ENCODE results near the gene FER1L5.

DNA sequence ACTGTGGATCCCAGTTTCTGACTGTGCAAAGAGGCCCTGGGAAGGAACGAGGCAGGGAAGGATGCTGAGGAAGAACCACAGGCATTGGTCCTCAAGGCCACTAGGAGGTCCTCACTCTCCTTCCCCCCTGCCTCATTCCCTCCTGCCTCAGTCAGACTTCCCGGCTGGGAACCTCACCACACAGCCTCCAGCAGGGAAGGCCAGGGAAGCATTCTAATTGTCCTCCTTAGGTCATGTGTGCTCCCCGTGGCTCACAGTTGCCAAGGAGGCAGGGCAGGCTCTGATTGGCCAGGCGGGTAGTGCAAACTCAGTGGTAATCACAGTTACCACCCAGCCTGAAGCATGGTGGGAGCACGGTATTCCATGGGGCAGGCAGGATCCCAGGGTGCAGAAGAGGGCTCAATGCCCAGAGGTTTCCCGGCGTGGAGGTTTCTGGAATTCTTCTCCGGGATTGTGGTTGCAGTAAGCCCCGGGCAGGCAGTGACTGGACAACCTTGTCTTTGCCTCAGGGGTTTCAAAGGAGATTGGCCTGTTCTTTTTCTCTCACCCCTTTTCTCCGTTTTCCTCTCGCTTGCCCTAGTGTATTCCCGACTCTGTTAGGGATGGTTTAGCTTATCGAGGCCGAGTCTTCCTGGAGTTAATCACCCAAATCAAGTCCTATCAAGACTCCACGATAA lies 27.1 kb downstream of the FER1L5 start:
- TF ChIP-seq, protein P1, sequence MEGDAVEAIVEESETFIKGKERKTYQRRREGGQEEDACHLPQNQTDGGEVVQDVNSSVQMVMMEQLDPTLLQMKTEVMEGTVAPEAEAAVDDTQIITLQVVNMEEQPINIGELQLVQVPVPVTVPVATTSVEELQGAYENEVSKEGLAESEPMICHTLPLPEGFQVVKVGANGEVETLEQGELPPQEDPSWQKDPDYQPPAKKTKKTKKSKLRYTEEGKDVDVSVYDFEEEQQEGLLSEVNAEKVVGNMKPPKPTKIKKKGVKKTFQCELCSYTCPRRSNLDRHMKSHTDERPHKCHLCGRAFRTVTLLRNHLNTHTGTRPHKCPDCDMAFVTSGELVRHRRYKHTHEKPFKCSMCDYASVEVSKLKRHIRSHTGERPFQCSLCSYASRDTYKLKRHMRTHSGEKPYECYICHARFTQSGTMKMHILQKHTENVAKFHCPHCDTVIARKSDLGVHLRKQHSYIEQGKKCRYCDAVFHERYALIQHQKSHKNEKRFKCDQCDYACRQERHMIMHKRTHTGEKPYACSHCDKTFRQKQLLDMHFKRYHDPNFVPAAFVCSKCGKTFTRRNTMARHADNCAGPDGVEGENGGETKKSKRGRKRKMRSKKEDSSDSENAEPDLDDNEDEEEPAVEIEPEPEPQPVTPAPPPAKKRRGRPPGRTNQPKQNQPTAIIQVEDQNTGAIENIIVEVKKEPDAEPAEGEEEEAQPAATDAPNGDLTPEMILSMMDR (IDR thresholded peaks at IDR 0.05; ENCODE audit: insufficient read depth, low read length) = no peak
- no peak for TF ChIP-seq POLR2AphosphoS5 (IDR thresholded peaks at IDR 0.05; ENCODE audit: low read depth)
- TF ChIP-seq GABPA (IDR thresholded peaks at IDR 0.05; ENCODE audit: low read depth) = no peak
- TF ChIP-seq SPI1 (IDR thresholded peaks at IDR 0.05; ENCODE audit: borderline replicate concordance, low read depth) = no peak

All from HL-60 (cell line).